BLaER1 (cell line): ENCODE results near the gene TCF12.
"Not testable (repeated sequence)": the region's sequence is repeated elsewhere in the genome, so short reads cannot be mapped to it uniquely, and the experiment has no call there.

Experiments
- H3K27ac ChIP-seq: shearing (Covaris generic); formaldehyde crosslinking; 2 replicates; pipeline ENCODE4 v1.8.1; 2022
- H3K27me3 ChIP-seq: shearing (Covaris generic); formaldehyde crosslinking; 2 replicates; pipeline ENCODE4 v1.8.1; 2022
- H3K36me3 ChIP-seq: shearing (Covaris generic); formaldehyde crosslinking; 2 replicates; pipeline ENCODE4 v1.8.1; 2022
- H3K4me1 ChIP-seq: shearing (Covaris generic); formaldehyde crosslinking; 2 replicates; pipeline ENCODE4 v1.8.1; 2022
- H3K4me2 ChIP-seq: shearing (Covaris generic); formaldehyde crosslinking; 2 replicates; pipeline ENCODE4 v1.8.1; 2022
- H3K4me3 ChIP-seq: shearing (Covaris generic); formaldehyde crosslinking; 2 replicates; pipeline ENCODE4 v1.8.1; 2022
- H3K9ac ChIP-seq: shearing (Covaris generic); formaldehyde crosslinking; 2 replicates; pipeline ENCODE4 v1.8.1; 2022
- H3K9me3 ChIP-seq: shearing (Covaris generic); formaldehyde crosslinking; 2 replicates; pipeline ENCODE4 v1.8.1; 2022
- H4K20me1 ChIP-seq: shearing (Covaris generic); formaldehyde crosslinking; 2 replicates; pipeline ENCODE4 v1.8.1; 2022
- Cebpa-rat ChIP-seq: shearing (Covaris generic); IDR thresholded peaks from 2 replicates; pipeline ENCODE4 v1.8.1; 2022

The TCF12 gene

GRCh38 chr15:56929399-56929798 is 11.0 kb downstream of the TCF12 start:
- no peak overlapping the region for H3K27ac ChIP-seq
- peaks cover 9% of the 10 kb centered on the region for H3K9me3 ChIP-seq
- H3K27me3 ChIP-seq: no peaks in the 10 kb centered on the region
- no peak for TF ChIP-seq Cebpa-rat
- no peak overlapping the region for H3K9ac ChIP-seq
- H4K20me1 ChIP-seq: peaks cover 87% of the 10 kb centered on the region
- peaks cover 87% of the 10 kb centered on the region for H3K36me3 ChIP-seq
- H3K4me3 ChIP-seq: no peak overlapping the region
- no peak overlapping the region for H3K4me2 ChIP-seq
- peaks cover 8% of the 10 kb centered on the region; the same call in 1 of the 2 replicates for H3K4me1 ChIP-seq

GRCh38 chr15:56929933-56930332 is 11.5 kb downstream of the TCF12 start:
- Histone ChIP-seq H3K27me3 (no peaks in the 10 kb centered on the region), H3K4me3 (no peak overlapping the region), H3K4me1 (peaks cover 8% of the 10 kb centered on the region; the same call in 1 of the 2 replicates), H3K27ac (no peak overlapping the region), H3K4me2 (no peak overlapping the region), H3K36me3 (peaks cover 87% of the 10 kb centered on the region), H3K9me3 (peaks cover 15% of the 10 kb centered on the region), H4K20me1 (peaks cover 87% of the 10 kb centered on the region), H3K9ac (no peak overlapping the region)
- no peak for TF ChIP-seq Cebpa-rat

- Histone ChIP-seq H3K4me1 (peaks cover 8% of the 10 kb centered on the region; the same call in 1 of the 2 replicates), H3K9me3 (peaks cover 23% of the 10 kb centered on the region), H3K4me3 (no peak overlapping the region), H3K9ac (no peak overlapping the region), H3K36me3 (peaks cover 90% of the 10 kb centered on the region), H3K27ac (no peak overlapping the region), H4K20me1 (peaks cover 92% of the 10 kb centered on the region), H3K4me2 (no peak overlapping the region), H3K27me3 (no peaks in the 10 kb centered on the region)
- no peak for TF ChIP-seq Cebpa-rat
Observed at GRCh38 chr15:56930669-56931313, 12.3 kb downstream of the TCF12 start.

- peaks cover 8% of the 10 kb centered on the region; the same call in 1 of the 2 replicates for H3K4me1 ChIP-seq
- no peaks in the 10 kb centered on the region for H3K27me3 ChIP-seq
- TF ChIP-seq Cebpa-rat: no peak
- H3K27ac ChIP-seq: no peak overlapping the region
- peaks cover 85% of the 10 kb centered on the region for H4K20me1 ChIP-seq
- no peak overlapping the region for H3K4me3 ChIP-seq
- no peak overlapping the region for H3K9ac ChIP-seq
- peaks cover 34% of the 10 kb centered on the region for H3K9me3 ChIP-seq
- no peak overlapping the region for H3K4me2 ChIP-seq
- peaks cover 89% of the 10 kb centered on the region for H3K36me3 ChIP-seq
Observed at GRCh38 chr15:56931639-56932508, 13.4 kb downstream of the TCF12 start.

- not testable (repeated sequence) for H3K4me3 ChIP-seq, H3K27me3 ChIP-seq, H3K27ac ChIP-seq, H3K9ac ChIP-seq, H3K4me2 ChIP-seq, H3K4me1 ChIP-seq
- Histone ChIP-seq H3K36me3 (peaks cover 91% of the 10 kb centered on the region), H4K20me1 (peaks cover 87% of the 10 kb centered on the region), H3K9me3 (peaks cover 40% of the 10 kb centered on the region)
Observed at GRCh38 chr15:56932509-56932868, 14.0 kb downstream of the TCF12 start.

GRCh38 chr15:56933410-56933809 is 15.0 kb downstream of the TCF12 start:
- no peak for TF ChIP-seq Cebpa-rat
- no peak overlapping the region for H3K9ac ChIP-seq
- H3K27ac ChIP-seq: no peak overlapping the region
- peaks cover 87% of the 10 kb centered on the region for H3K36me3 ChIP-seq
- H3K4me2 ChIP-seq: no peak overlapping the region
- H3K9me3 ChIP-seq: peaks cover 47% of the 10 kb centered on the region
- H3K4me1 ChIP-seq: peaks cover 8% of the 10 kb centered on the region; the same call in 1 of the 2 replicates
- peaks cover 87% of the 10 kb centered on the region for H4K20me1 ChIP-seq
- no peak overlapping the region for H3K4me3 ChIP-seq
- no peaks in the 10 kb centered on the region for H3K27me3 ChIP-seq

- Histone ChIP-seq H3K27me3 (no peaks in the 10 kb centered on the region), H3K36me3 (peaks cover 87% of the 10 kb centered on the region), H4K20me1 (peaks cover 87% of the 10 kb centered on the region), H3K4me2 (no peak overlapping the region), H3K9me3 (peaks cover 51% of the 10 kb centered on the region), H3K4me1 (peaks cover 8% of the 10 kb centered on the region; the same call in 1 of the 2 replicates), H3K4me3 (no peak overlapping the region), H3K27ac (no peak overlapping the region), H3K9ac (no peak overlapping the region)
- TF ChIP-seq Cebpa-rat: no peak
Observed at GRCh38 chr15:56933811-56934210, 15.4 kb downstream of the TCF12 start.

- Histone ChIP-seq H3K27me3 (no peaks in the 10 kb centered on the region), H3K9ac (no peak overlapping the region), H4K20me1 (peaks cover 87% of the 10 kb centered on the region), H3K36me3 (peaks cover 87% of the 10 kb centered on the region), H3K4me1 (peaks cover 8% of the 10 kb centered on the region; the same call in 1 of the 2 replicates), H3K9me3 (peaks cover 52% of the 10 kb centered on the region), H3K27ac (no peak overlapping the region), H3K4me2 (no peak overlapping the region), H3K4me3 (no peak overlapping the region)
- TF ChIP-seq Cebpa-rat: no peak
Observed at GRCh38 chr15:56934269-56934668, 15.8 kb downstream of the TCF12 start.

- Histone ChIP-seq H4K20me1 (peaks cover 83% of the 10 kb centered on the region), H3K4me1 (peaks cover 5% of the 10 kb centered on the region; the same call in 1 of the 2 replicates), H3K27me3 (no peaks in the 10 kb centered on the region), H3K9ac (no peak overlapping the region), H3K27ac (no peak overlapping the region), H3K4me3 (no peak overlapping the region), H3K9me3 (peaks cover 52% of the 10 kb centered on the region), H3K36me3 (peaks cover 78% of the 10 kb centered on the region), H3K4me2 (no peak overlapping the region)
- TF ChIP-seq Cebpa-rat: no peak
Observed at GRCh38 chr15:56936929-56937328, 18.5 kb downstream of the TCF12 start.

GRCh38 chr15:56939257-56939656 is 20.8 kb downstream of the TCF12 start:
- H3K27ac ChIP-seq: no peak overlapping the region
- peaks cover 81% of the 10 kb centered on the region for H4K20me1 ChIP-seq
- H3K4me3 ChIP-seq: no peak overlapping the region
- no peak overlapping the region for H3K9ac ChIP-seq
- no peak for TF ChIP-seq Cebpa-rat
- 0 out of 2 replicates have a peak, but pooled peaks cover 4% of the 10 kb centered on the region for H3K4me1 ChIP-seq
- H3K36me3 ChIP-seq: peaks cover 71% of the 10 kb centered on the region
- peaks cover 47% of the 10 kb centered on the region for H3K9me3 ChIP-seq
- H3K27me3 ChIP-seq: no peaks in the 10 kb centered on the region
- no peak overlapping the region for H3K4me2 ChIP-seq
